GM12892 (cell line): ENCODE measurements around the gene PTPRQ.

Source experiments
- POLR2A ChIP-seq: IDR thresholded peaks from 2 replicates; pipeline ENCODE4 v1.6.1; 2011; ENCODE audit warnings: low read depth, low read length, control low read depth
- POLR2AphosphoS5 ChIP-seq: IDR thresholded peaks from 2 replicates; pipeline ENCODE4 v1.6.1; 2011; ENCODE audit warnings: low read depth, low read length, control low read depth
- TAF1 ChIP-seq: IDR thresholded peaks from 2 replicates; pipeline ENCODE4 v1.6.1; 2011; ENCODE audit warnings: low read depth, mild to moderate bottlenecking, control low read depth, low read length, borderline replicate concordance

DNA sequence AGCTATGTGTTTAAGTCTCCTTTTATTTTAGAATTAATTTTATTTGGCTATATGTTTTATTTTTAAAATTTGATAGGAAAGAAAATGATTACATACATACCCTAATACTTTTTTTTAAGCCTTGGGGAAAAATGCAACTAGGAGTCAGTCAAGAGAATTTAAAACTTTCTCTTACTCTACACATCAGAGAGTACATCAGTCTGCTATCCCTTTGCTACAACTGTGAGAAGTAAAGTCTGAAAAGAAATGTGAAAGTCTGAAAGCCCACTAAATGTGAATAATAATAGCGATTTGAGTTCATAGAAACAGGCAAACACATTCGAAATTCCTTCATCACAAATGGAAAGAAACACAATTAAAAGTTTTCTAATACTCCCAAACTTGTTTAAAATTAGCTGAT, 95.0 kb downstream of the PTPRQ start:
- TF ChIP-seq POLR2A = no peak
- TF ChIP-seq POLR2AphosphoS5 = no peak
- TF ChIP-seq TAF1 = no peak
